HepG2 (cell line): ENCODE measurements around the gene ADARB1. TPM values are rescaled to one million over a fixed set of nuclear protein-coding genes. Genes with fewer than 3 reads are reported as not detected.
A peak's percentile ranks its signal among the peaks of the same experiment; 100 is the strongest.

Experiments
- ATAC-seq: fragments of 200-7000 bp; cut with Tn5 transposase; 3 replicates; pipeline ENCODE4 v1.9.1; 2020; ENCODE audit warnings: mild to moderate bottlenecking, moderate library complexity
- BruUV-seq: library from RNA; stranded (reverse); fragments of 400-500 nt; replicated peaks from 2 replicates; lab custom pipeline; 2021; lab: Mats Ljungman, UMichigan
- CTCF ChIA-PET: fragments of 300-600 bp; formaldehyde crosslinking; extraction: SDS; loops from one replicate; lab custom pipeline; 2021; ENCODE audit warnings: low total read pairs, inconsistent platforms, low intra/inter-chr PET ratio; lab: Yijun Ruan, JAX
- POLR2A ChIA-PET: fragments of 350-600 bp; sonication (Branson Sonifier 250); formaldehyde crosslinking; loops from one replicate; lab custom pipeline; 2020; ENCODE audit warnings: antibody characterized with exemption, inconsistent platforms; lab: Yijun Ruan, JAX
- DNase-seq: peaks from one replicate; pipeline ENCODE4 v3.0.0-alpha.2; 2015; ENCODE audit warnings: low spot score
- FAIRE-seq: peaks from 3 replicates; lab custom pipeline; 2011; peaks lifted over from hg19 to GRCh38; lab: Jason Lieb, UNC
- H2AFZ ChIP-seq: one replicate; pipeline ENCODE4 v1.6.1; 2011; ENCODE audit warnings: low read length, inconsistent platforms
- H3K27ac ChIP-seq: fragments of 300-600 bp; 3 replicates; pipeline ENCODE4 v1.8.0; 2011; ENCODE audit warnings: mixed run types, mild to moderate bottlenecking, mixed read lengths, low read length, inconsistent platforms; ENCODE audit not compliant: insufficient read depth; ENCODE audit errors: extremely low read length
- H3K27me3 ChIP-seq, 2 experiments: fragments of 200-600 bp in 1 of 2; 2 replicates in 1 of 2; 3 replicates in 1 of 2; pipeline versions ENCODE4 v1.6.0 to v1.8.0; 2011; ENCODE audit warnings: low read length in 2 of 2, mild to moderate bottlenecking in 2 of 2, moderate library complexity in 2 of 2, inconsistent platforms in 1 of 2; ENCODE audit not compliant: insufficient read depth in 2 of 2, control insufficient read depth in 1 of 2
- H3K36me3 ChIP-seq, 2 experiments: fragments of 200-600 bp in 1 of 2; replicated peaks in 1 of 2; 2 replicates in 1 of 2; 3 replicates in 1 of 2; pipeline versions ENCODE4 v1.5.1 to v1.8.0; 2011; ENCODE audit warnings: low read length in 2 of 2, inconsistent platforms in 1 of 2; ENCODE audit not compliant: insufficient read depth in 2 of 2, control insufficient read depth in 1 of 2
- H3K4me1 ChIP-seq: 2 replicates; pipeline ENCODE4 v1.5.1; 2012; ENCODE audit warnings: low read length, inconsistent platforms; ENCODE audit not compliant: insufficient read depth
- H3K4me2 ChIP-seq: 2 replicates; pipeline ENCODE4 v1.6.0; 2011; ENCODE audit warnings: low read depth, low read length, inconsistent platforms
- H3K4me3 ChIP-seq, 3 experiments: fragments of 200-600 bp in 1 of 3; sonication (generic), shearing (Covaris generic) in 1 of 3; replicated peaks in 1 of 3; 2 replicates each; pipeline ENCODE4 v1.5.1; 2011 to 2016; ENCODE audit warnings: low read length in 3 of 3, inconsistent platforms in 2 of 3, low read depth in 2 of 3, mild to moderate bottlenecking in 2 of 3, control low read depth in 1 of 3, mixed read lengths in 1 of 3; ENCODE audit not compliant: insufficient read depth in 1 of 3
- H3K79me2 ChIP-seq: one replicate; pipeline ENCODE4 v1.6.1; 2011; ENCODE audit warnings: low read length, inconsistent platforms; ENCODE audit not compliant: insufficient read depth
- H3K9ac ChIP-seq: 2 replicates; pipeline ENCODE4 v1.6.0; 2011; ENCODE audit warnings: mild to moderate bottlenecking, low read depth, low read length, inconsistent platforms; ENCODE audit not compliant: insufficient read depth
- H3K9me3 ChIP-seq: 2 replicates; pipeline ENCODE4 v1.5.1; 2012; ENCODE audit warnings: mild to moderate bottlenecking, low read length
- H4K20me1 ChIP-seq: 2 replicates; pipeline ENCODE4 v1.6.0; 2011; ENCODE audit warnings: inconsistent platforms, mild to moderate bottlenecking, low read length, moderate library complexity; ENCODE audit not compliant: insufficient read depth
- CEBPB ChIP-seq: IDR thresholded peaks from 2 replicates; pipeline ENCODE4 v1.6.1; 2011; ENCODE audit warnings: low read depth, low read length, improper control_type of control experiment, borderline replicate concordance
- FOXC1 ChIP-seq: sonication (generic); formaldehyde crosslinking; IDR thresholded peaks from 2 replicates; pipeline ENCODE4 v1.8.0; 2022; ENCODE audit warnings: mild to moderate bottlenecking, missing genetic modification reagents, borderline replicate concordance
- GABPB1 ChIP-seq: IDR thresholded peaks from 2 replicates; pipeline ENCODE4 v1.6.1; 2016; ENCODE audit warnings: mild to moderate bottlenecking, missing genetic modification reagents, moderate library complexity, missing compliant biosample characterization
- HNRNPK ChIP-seq: fragments of 200-400 bp; formaldehyde crosslinking; IDR thresholded peaks from 2 replicates; pipeline ENCODE4 v1.6.1; 2018; ENCODE audit warnings: low read length, low read depth, moderate library complexity, mild to moderate bottlenecking; ENCODE audit not compliant: poor library complexity, severe bottlenecking
- JUN ChIP-seq: sonication (generic); formaldehyde crosslinking; IDR thresholded peaks from 2 replicates; pipeline ENCODE4 v1.4.0; 2020; ENCODE audit warnings: mild to moderate bottlenecking, missing genetic modification reagents
- MAFF ChIP-seq: IDR thresholded peaks from 2 replicates; pipeline ENCODE4 v1.6.1; 2011; ENCODE audit warnings: low read depth, low read length, improper control_type of control experiment
- MAFK ChIP-seq, 2 experiments: IDR thresholded peaks in 1 of 2; conservative IDR thresholded peaks in 1 of 2; 2 replicates each; pipeline ENCODE4 v1.6.1; 2011; ENCODE audit warnings: improper control_type of control experiment in 2 of 2, low read length in 2 of 2
- MED13 ChIP-seq: sonication (generic); formaldehyde crosslinking; IDR thresholded peaks from 2 replicates; pipeline ENCODE4 v1.5.0; 2020; ENCODE audit warnings: missing genetic modification reagents
- NR2F1 ChIP-seq, 2 experiments: fragments of 450-650 bp in 1 of 2; formaldehyde crosslinking in 1 of 2; IDR thresholded peaks; 2 replicates each; pipeline versions ENCODE4 v1.5.0 to v1.6.1; 2016 to 2020; ENCODE audit warnings: mild to moderate bottlenecking in 1 of 2, missing compliant biosample characterization in 1 of 2, missing genetic modification reagents in 1 of 2, moderate library complexity in 1 of 2
- PRMT3 ChIP-seq: sonication (generic); formaldehyde crosslinking; IDR thresholded peaks from 2 replicates; pipeline ENCODE4 v1.8.1; 2022; ENCODE audit warnings: low read depth, mild to moderate bottlenecking, moderate library complexity, missing genetic modification reagents, borderline replicate concordance
- SUZ12 ChIP-seq: fragments of 150-350 bp; IDR thresholded peaks from 2 replicates; pipeline ENCODE4 v1.6.1; 2014; ENCODE audit warnings: low read depth, low read length
- TCF7L2 ChIP-seq: IDR thresholded peaks from 2 replicates; pipeline ENCODE4 v1.6.1; 2011; ENCODE audit warnings: mild to moderate bottlenecking, low read depth, low read length, moderate library complexity
- ZNF275 ChIP-seq: sonication (generic); formaldehyde crosslinking; IDR thresholded peaks from 2 replicates; pipeline ENCODE4 v1.8.0; 2022; ENCODE audit warnings: missing genetic modification reagents, mild to moderate bottlenecking, inconsistent platforms, borderline replicate concordance
- WGBS: methylation state at CpG from one replicate; pipeline ENCODE4 v1.1.6; 2017; ENCODE audit warnings: low lambda C conversion rate; 5-methylcytosine and 5-hydroxymethylcytosine counted together
- in situ Hi-C: cut with HindIII; loops from 2 replicates; pipeline ENCODE4 v1.10.0; 2017; ENCODE audit warnings: low pct_unique_long_range_greater_than_20kb; ENCODE audit not compliant: extremely low pct_ligation_motif_present
- intact Hi-C: fragments of 100-400 bp; cut with micrococcal nuclease; formaldehyde crosslinking; loops from one replicate; pipeline ENCODE4 v1.10.0; 2022; ENCODE audit not compliant: unreplicated experiment
- polyA plus RNA-seq, 8 experiments: library from polyadenylated mRNA; depleted of rRNA in 3 of 8; stranded (reverse) in 7 of 8; unstranded in 1 of 8; fragments of >200 nt; fragmentation: Illumina TruSeq in 4 of 8; extraction: Trizol in 4 of 8; gene quantifications; 2 replicates each; pipeline versions ENCODE4 v1.2.1 to v1.2.3, GENCODE V29; 2011 to 2016; ENCODE audit warnings: low read depth in 4 of 8, missing spikeins in 1 of 8, mixed read lengths in 1 of 8; ENCODE audit not compliant: insufficient read depth in 1 of 8
- total RNA-seq, 5 experiments: library from RNA; depleted of rRNA; stranded (reverse); fragments of >200 nt; fragmentation: Illumina TruSeq; extraction: Trizol; gene quantifications; 2 replicates each; pipeline ENCODE4 v1.2.3, GENCODE V29; 2016; ENCODE audit warnings: low read depth in 1 of 5

Gene ADARB1
- total and polyA plus RNA-seq, 2 of the 13 experiments (the other 11 are each of a cell fraction or from before 2014, with no cell fraction given): 6.6 to 10.0 TPM

DNA sequence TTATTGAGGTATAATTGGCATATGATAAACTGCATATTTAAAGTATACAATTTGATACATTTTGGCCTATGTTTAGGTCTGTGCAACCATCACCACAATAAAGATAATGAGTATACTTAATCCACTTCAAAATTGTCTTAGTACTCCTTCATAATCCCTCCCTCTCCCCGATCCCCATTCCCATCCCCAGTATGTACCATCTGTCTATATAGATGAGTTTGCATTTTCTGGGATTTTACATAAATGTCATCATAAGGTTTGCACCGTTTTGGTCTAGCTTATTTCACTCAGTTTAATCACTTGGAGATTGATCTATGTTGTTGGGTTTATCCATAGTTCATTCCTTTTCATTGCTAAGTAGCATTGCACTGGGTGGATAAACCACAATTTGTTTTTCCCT, 139.0 kb downstream of the ADARB1 start:
- ChIA-PET POLR2A (no interaction called here), CTCF (no interaction called here)
- ATAC-seq (no peak), FAIRE-seq (no peak), DNase-seq (no peak)
- in situ Hi-C loops: no loop called here
- TF ChIP-seq MED13 (CRISPR knock-in tag): no peak
- peak; percentile 74 for TF ChIP-seq HNRNPK
- peak in 1 of 2 experiments; percentile 10; a peak in 1 of 4 replicates for TF ChIP-seq MAFK (conservative IDR thresholded peaks at IDR 0.05 in 1 of 2, IDR thresholded peaks at IDR 0.05 in 1 of 2; ENCODE audit: low read length in 2 of 2)
- BruUV-seq: no TSS peak
- H2AFZ ChIP-seq: no peak overlapping the region
- H3K4me3 ChIP-seq: no peak overlapping the region
- no peak overlapping the region for H3K9ac ChIP-seq
- no peaks in the 10 kb centered on the region for H3K79me2 ChIP-seq
- no peak overlapping the region for H3K4me2 ChIP-seq
- intact Hi-C loops: no loop called here
- no peak overlapping the region for H3K27ac ChIP-seq
- H3K9me3 ChIP-seq: no peaks in the 10 kb centered on the region
- 60% methylated on average over 2 of the region's 2 CpGs for WGBS
- no peaks in the 10 kb centered on the region for H4K20me1 ChIP-seq
- no peaks in the 10 kb centered on the region for H3K27me3 ChIP-seq
- peaks cover 0 to 1% of the 10 kb centered on the region in 2 experiments; a peak in 1 of 5 replicates for H3K36me3 ChIP-seq
- H3K4me1 ChIP-seq: no peaks in the 10 kb centered on the region

DNA sequence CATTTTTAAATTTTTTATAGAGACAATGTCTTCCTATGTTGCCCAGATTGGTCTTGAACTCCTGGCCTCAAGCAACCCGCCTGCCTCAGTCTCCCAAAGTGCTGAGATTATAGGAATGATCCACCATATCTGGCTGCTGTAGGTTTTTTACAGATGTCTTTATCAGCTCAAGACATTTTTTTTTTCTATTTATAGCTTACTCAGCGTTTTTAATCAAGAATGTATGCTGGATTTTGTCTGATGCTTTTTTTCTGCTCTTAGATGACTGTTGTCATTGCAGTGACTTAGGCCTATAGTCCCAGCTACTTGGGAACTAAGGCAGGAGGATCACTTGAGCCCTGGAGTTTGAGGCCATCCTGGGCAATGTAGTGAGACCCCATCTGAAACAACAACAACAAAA, 140.8 kb downstream of the ADARB1 start:
- Histone ChIP-seq H3K79me2 (no peaks in the 10 kb centered on the region), H3K4me3 (no peak overlapping the region), H4K20me1 (no peaks in the 10 kb centered on the region), H3K27me3 (no peaks in the 10 kb centered on the region), H2AFZ (no peak overlapping the region), H3K9ac (no peak overlapping the region), H3K36me3 (peaks cover 0 to 1% of the 10 kb centered on the region in 2 experiments; a peak in 1 of 5 replicates), H3K27ac (no peak overlapping the region), H3K9me3 (no peaks in the 10 kb centered on the region)
- BruUV-seq: no TSS peak
- in situ Hi-C loops: no loop called here
- intact Hi-C loops: no loop called here
- 63% methylated on average over 2 of the region's 2 CpGs for WGBS
- CTCF ChIA-PET: no interaction called here
- FAIRE-seq: no peak
- POLR2A ChIA-PET: no interaction called here
- no peak for ATAC-seq
- TF ChIP-seq FOXC1 (CRISPR knock-in tag) (no peak), NR2F1 (CRISPR knock-in tag; IDR thresholded peaks at IDR 0.05) (no peak), TCF7L2 (no peak), PRMT3 (no peak), CEBPB (no peak), JUN (CRISPR knock-in tag) (no peak), MAFK (conservative IDR thresholded peaks at IDR 0.05 in 1 of 2, IDR thresholded peaks at IDR 0.05 in 1 of 2; ENCODE audit: low read length in 2 of 2) (peak; percentile 97 to 98), ZNF275 (no peak), SUZ12 (no peak), MAFF (peak; percentile 98), GABPB1 (CRISPR knock-in tag) (no peak)
- TF ChIP-seq, all 625 proteins: peak for 2
- no peaks in the 10 kb centered on the region for H3K4me1 ChIP-seq
- H3K4me2 ChIP-seq: no peak overlapping the region
- no peak for DNase-seq
